ENCODE results near the gene RPL5. TPM values are rescaled to one million over a fixed set of nuclear protein-coding genes. Genes with fewer than 3 reads are reported as not detected.

Gene RPL5
- polyA plus RNA-seq, 1 donor from 2014 or later, result 1,645 TPM

DNA sequence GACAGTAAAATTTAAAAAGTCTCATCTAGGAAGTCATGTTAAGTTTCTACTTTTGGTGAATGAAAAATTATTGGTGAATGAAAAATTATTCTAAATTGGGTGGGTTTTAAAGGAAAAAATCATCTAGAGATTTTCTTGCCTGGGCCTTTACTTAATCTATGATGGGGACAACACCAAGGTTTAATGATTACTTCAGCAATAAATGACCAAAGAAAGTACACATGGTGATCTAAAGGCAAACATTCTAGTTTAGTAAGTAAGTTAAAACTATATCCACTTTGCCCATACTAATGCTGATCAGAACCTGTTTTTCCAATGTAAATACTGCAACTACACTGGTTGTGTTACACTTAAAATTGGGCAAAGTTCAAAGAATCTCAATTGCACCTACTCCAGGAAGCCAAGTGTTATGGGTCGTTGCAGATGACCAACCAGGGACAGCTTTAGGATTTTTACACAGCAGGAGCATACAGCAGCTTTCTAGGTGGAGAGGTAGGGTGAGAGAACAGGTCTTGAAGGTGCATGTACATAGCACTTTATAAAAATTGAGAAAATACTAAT, 14.6 kb upstream of the RPL5 start:
- H3K9me3 ChIP-seq (ENCODE audit: low read length), result no peaks in the 10 kb centered on the region
- H4K20me1 ChIP-seq (ENCODE audit: insufficient read depth), result no peaks in the 10 kb centered on the region
- H3K79me2 ChIP-seq (replicated peaks; ENCODE audit: insufficient read depth, low read length), result no peaks in the 10 kb centered on the region
- TF ChIP-seq EP300 (conservative IDR thresholded peaks at IDR 0.05; ENCODE audit: poor library complexity, severe bottlenecking), result no peak
- no peak for TF ChIP-seq RAD21 (conservative IDR thresholded peaks at IDR 0.05)
- TF ChIP-seq SMC3 (conservative IDR thresholded peaks at IDR 0.05; ENCODE audit: poor library complexity), result no peak
- no peak for TF ChIP-seq POLR2AphosphoS5 (IDR thresholded peaks at IDR 0.05)
- TF ChIP-seq, protein P1, sequence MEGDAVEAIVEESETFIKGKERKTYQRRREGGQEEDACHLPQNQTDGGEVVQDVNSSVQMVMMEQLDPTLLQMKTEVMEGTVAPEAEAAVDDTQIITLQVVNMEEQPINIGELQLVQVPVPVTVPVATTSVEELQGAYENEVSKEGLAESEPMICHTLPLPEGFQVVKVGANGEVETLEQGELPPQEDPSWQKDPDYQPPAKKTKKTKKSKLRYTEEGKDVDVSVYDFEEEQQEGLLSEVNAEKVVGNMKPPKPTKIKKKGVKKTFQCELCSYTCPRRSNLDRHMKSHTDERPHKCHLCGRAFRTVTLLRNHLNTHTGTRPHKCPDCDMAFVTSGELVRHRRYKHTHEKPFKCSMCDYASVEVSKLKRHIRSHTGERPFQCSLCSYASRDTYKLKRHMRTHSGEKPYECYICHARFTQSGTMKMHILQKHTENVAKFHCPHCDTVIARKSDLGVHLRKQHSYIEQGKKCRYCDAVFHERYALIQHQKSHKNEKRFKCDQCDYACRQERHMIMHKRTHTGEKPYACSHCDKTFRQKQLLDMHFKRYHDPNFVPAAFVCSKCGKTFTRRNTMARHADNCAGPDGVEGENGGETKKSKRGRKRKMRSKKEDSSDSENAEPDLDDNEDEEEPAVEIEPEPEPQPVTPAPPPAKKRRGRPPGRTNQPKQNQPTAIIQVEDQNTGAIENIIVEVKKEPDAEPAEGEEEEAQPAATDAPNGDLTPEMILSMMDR (IDR thresholded peaks at IDR 0.05; ENCODE audit: poor library complexity, severe bottlenecking), result no peak
- no peak for TF ChIP-seq MXI1 (conservative IDR thresholded peaks at IDR 0.05; ENCODE audit: poor library complexity, severe bottlenecking)
- no peak for TF ChIP-seq EZH2 (IDR thresholded peaks at IDR 0.05; ENCODE audit: borderline replicate concordance, insufficient read depth, low read length, poor library complexity, severe bottlenecking)
- TF ChIP-seq, protein P2, sequence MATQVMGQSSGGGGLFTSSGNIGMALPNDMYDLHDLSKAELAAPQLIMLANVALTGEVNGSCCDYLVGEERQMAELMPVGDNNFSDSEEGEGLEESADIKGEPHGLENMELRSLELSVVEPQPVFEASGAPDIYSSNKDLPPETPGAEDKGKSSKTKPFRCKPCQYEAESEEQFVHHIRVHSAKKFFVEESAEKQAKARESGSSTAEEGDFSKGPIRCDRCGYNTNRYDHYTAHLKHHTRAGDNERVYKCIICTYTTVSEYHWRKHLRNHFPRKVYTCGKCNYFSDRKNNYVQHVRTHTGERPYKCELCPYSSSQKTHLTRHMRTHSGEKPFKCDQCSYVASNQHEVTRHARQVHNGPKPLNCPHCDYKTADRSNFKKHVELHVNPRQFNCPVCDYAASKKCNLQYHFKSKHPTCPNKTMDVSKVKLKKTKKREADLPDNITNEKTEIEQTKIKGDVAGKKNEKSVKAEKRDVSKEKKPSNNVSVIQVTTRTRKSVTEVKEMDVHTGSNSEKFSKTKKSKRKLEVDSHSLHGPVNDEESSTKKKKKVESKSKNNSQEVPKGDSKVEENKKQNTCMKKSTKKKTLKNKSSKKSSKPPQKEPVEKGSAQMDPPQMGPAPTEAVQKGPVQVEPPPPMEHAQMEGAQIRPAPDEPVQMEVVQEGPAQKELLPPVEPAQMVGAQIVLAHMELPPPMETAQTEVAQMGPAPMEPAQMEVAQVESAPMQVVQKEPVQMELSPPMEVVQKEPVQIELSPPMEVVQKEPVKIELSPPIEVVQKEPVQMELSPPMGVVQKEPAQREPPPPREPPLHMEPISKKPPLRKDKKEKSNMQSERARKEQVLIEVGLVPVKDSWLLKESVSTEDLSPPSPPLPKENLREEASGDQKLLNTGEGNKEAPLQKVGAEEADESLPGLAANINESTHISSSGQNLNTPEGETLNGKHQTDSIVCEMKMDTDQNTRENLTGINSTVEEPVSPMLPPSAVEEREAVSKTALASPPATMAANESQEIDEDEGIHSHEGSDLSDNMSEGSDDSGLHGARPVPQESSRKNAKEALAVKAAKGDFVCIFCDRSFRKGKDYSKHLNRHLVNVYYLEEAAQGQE (IDR thresholded peaks at IDR 0.05; ENCODE audit: borderline replicate concordance), result no peak
- TF ChIP-seq TAF1 (IDR thresholded peaks at IDR 0.05; ENCODE audit: low read depth), result no peak
- H3K27me3 ChIP-seq (ENCODE audit: insufficient read depth, low read depth, low read length), result no peaks in the 10 kb centered on the region
- no peak overlapping the region for H3K4me2 ChIP-seq (ENCODE audit: low read length)
- H3F3A ChIP-seq (ENCODE audit: insufficient read depth, low read length, poor library complexity, severe bottlenecking), result no peaks in the 10 kb centered on the region
- H3K27ac ChIP-seq (ENCODE audit: low read length), result no peak overlapping the region
- no peak overlapping the region for H2AFZ ChIP-seq (ENCODE audit: low read depth, low read length)
- no peaks in the 10 kb centered on the region for H3K36me3 ChIP-seq (ENCODE audit: insufficient read depth, low read length)
- H3K9ac ChIP-seq (ENCODE audit: low read length), result no peak overlapping the region
- H3K9me2 ChIP-seq (ENCODE audit: insufficient read depth, low read length), result no peaks in the 10 kb centered on the region
- no peak overlapping the region for H3K4me3 ChIP-seq (ENCODE audit: low read length)

DNA sequence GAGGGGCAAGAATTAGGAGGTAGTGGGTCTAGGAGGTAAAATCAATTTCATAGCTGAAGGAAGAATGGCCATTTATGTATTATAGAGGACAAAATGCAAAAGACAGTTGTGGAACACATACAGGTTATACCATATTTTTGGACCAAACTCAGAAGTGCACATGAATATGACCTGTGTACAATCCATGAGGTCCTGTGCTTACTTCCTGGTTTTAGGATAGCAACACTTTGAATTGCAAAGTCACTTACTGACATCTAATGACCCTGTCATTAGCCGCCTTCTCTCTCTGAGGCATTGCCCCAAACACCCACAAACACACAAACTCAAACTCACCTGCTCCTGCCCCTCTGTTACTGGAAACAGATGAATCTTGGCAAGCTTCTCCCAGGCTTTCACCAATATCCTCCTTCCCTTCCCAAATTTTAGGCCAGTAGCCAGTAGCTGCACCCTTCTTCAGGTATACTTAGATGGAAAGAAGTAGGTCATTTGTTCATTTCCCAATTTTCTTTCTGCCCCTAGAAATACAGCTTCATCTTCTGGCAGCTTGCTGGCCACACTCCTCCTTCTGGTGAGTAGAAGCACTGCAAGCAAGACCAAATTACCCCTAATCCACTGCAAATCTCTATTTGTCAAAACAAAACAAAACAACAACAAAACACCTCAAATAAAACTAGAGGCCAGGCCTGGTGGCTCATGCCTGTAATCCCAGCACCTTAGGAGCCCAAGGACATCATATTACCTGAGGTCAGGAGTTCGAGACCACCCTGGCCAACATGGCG, 13.7 kb upstream of the RPL5 start:
- TF ChIP-seq, protein P2 (IDR thresholded peaks at IDR 0.05; ENCODE audit: borderline replicate concordance), result no peak
- TF ChIP-seq EP300 (conservative IDR thresholded peaks at IDR 0.05; ENCODE audit: poor library complexity, severe bottlenecking) (no peak), SMC3 (conservative IDR thresholded peaks at IDR 0.05; ENCODE audit: poor library complexity) (peak; percentile 30), MXI1 (conservative IDR thresholded peaks at IDR 0.05; ENCODE audit: poor library complexity, severe bottlenecking) (no peak), RAD21 (conservative IDR thresholded peaks at IDR 0.05) (no peak)
- TF ChIP-seq, protein P1 (IDR thresholded peaks at IDR 0.05; ENCODE audit: poor library complexity, severe bottlenecking), result peak; percentile 39
- Histone ChIP-seq H3K9me3 (ENCODE audit: low read length) (no peaks in the 10 kb centered on the region), H3F3A (ENCODE audit: insufficient read depth, low read length, poor library complexity, severe bottlenecking) (no peaks in the 10 kb centered on the region), H3K79me2 (replicated peaks; ENCODE audit: insufficient read depth, low read length) (no peaks in the 10 kb centered on the region), H3K9ac (ENCODE audit: low read length) (no peak overlapping the region), H3K4me3 (ENCODE audit: low read length) (no peak overlapping the region), H3K27ac (ENCODE audit: low read length) (no peak overlapping the region), H4K20me1 (ENCODE audit: insufficient read depth) (no peaks in the 10 kb centered on the region), H2AFZ (ENCODE audit: low read depth, low read length) (no peak overlapping the region), H3K36me3 (ENCODE audit: insufficient read depth, low read length) (no peaks in the 10 kb centered on the region), H3K9me2 (ENCODE audit: insufficient read depth, low read length) (no peaks in the 10 kb centered on the region), H3K4me2 (ENCODE audit: low read length) (no peak overlapping the region), H3K27me3 (ENCODE audit: insufficient read depth, low read depth, low read length) (no peaks in the 10 kb centered on the region)

Data from neural cell (in vitro differentiated cells).